ENCODE data around the gene HNRNPR.
A peak's percentile ranks its signal among the peaks of the same experiment; 100 is the strongest.

HNRNPR gene

GRCh38 chr1:23367451-23367790 is 23.3 kb upstream of the HNRNPR start:
- peak overlapping the region; percentile 91 for H3K27ac ChIP-seq
- TF ChIP-seq CTCF (conservative IDR thresholded peaks at IDR 0.05): no peak

DNA sequence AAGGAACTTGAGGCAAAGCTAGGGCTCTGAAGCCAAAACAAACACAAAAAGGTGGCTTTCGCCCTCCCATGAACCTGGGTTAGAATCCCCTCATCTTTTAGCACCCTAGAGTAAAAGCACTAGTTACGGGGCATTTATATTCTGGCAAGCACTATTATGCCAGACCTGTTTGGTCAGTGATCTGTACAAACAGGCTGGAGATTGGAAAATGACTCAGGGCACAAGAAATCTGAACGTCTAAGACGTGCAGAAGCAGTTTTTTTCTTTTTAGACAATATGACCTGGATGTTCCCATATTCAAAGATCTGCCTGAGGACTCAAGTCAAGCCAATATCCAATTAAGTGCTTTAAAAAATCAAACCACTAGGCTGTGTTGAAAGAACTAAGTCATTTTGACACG is 22.5 kb upstream of the HNRNPR start:
- no peak for TF ChIP-seq CTCF (conservative IDR thresholded peaks at IDR 0.05)
- H3K27ac ChIP-seq: peak overlapping the region; percentile 91

- TF ChIP-seq CTCF (conservative IDR thresholded peaks at IDR 0.05): no peak
- H3K27ac ChIP-seq: peak overlapping the region; percentile 91
Observed at GRCh38 chr1:23366146-23366545, 22.1 kb upstream of the HNRNPR start.

- no peak overlapping the region for H3K27ac ChIP-seq
- no peak for TF ChIP-seq CTCF (conservative IDR thresholded peaks at IDR 0.05)
Observed at GRCh38 chr1:23362218-23362713, 18.2 kb upstream of the HNRNPR start.

GRCh38 chr1:23358310-23358875 is 14.3 kb upstream of the HNRNPR start:
- H3K27ac ChIP-seq: no peak overlapping the region
- no peak for TF ChIP-seq CTCF (conservative IDR thresholded peaks at IDR 0.05)

GRCh38 chr1:23357138-23357908 is 13.2 kb upstream of the HNRNPR start:
- no peak for TF ChIP-seq CTCF (conservative IDR thresholded peaks at IDR 0.05)
- no peak overlapping the region for H3K27ac ChIP-seq

- no peak for TF ChIP-seq CTCF (conservative IDR thresholded peaks at IDR 0.05)
- H3K27ac ChIP-seq: no peak overlapping the region
Observed at GRCh38 chr1:23356471-23357137, 12.5 kb upstream of the HNRNPR start.

All from VCaP (cell line).